ENCODE results near the gene IBTK.
A peak's percentile ranks its signal among the peaks of the same experiment; 100 is the strongest.

GRCh38 chr6:82247505-82248272, at the start of gene IBTK:
- TF ChIP-seq CTCF (IDR thresholded peaks at IDR 0.05 in 8 of 11, conservative IDR thresholded peaks at IDR 0.05 in 3 of 11), result peak in 3 of 11 experiments; percentile 8 to 19 (median 17)
- TF ChIP-seq POLR2A (IDR thresholded peaks at IDR 0.05), result no peak
- peak; percentile 69 to 85 (median 83) for TF ChIP-seq POLR2AphosphoS5 (IDR thresholded peaks at IDR 0.05)
